ENCODE measurements around the gene TMEM178B.

DNA sequence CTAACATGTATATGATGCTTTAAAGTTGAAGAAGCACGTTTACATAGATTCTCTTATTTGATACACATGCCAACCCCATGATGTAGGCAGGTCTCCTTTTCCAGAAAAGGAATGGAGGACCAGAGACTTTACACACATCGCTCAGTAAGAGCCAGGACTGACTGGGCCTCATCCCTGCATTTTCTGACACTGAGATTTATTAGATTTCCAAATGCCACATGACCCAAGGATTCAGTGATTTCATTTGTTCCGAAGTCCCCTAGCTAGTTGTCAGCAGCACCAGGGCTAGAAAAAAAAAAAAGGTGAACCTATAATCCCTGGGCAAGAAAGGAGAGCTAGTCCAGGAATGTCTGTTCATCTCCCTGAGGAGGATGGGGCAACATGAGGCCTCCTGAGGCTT lies 334.0 kb downstream of the TMEM178B start:
- TF ChIP-seq, protein P1, sequence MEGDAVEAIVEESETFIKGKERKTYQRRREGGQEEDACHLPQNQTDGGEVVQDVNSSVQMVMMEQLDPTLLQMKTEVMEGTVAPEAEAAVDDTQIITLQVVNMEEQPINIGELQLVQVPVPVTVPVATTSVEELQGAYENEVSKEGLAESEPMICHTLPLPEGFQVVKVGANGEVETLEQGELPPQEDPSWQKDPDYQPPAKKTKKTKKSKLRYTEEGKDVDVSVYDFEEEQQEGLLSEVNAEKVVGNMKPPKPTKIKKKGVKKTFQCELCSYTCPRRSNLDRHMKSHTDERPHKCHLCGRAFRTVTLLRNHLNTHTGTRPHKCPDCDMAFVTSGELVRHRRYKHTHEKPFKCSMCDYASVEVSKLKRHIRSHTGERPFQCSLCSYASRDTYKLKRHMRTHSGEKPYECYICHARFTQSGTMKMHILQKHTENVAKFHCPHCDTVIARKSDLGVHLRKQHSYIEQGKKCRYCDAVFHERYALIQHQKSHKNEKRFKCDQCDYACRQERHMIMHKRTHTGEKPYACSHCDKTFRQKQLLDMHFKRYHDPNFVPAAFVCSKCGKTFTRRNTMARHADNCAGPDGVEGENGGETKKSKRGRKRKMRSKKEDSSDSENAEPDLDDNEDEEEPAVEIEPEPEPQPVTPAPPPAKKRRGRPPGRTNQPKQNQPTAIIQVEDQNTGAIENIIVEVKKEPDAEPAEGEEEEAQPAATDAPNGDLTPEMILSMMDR (IDR thresholded peaks at IDR 0.05), result no peak
- no peak for TF ChIP-seq POLR2AphosphoS5 (IDR thresholded peaks at IDR 0.05)

Data from sigmoid colon (tissue), 4 donors.